K562 (cell line): ENCODE results near the gene OOEP. TPM values are rescaled to one million over a fixed set of nuclear protein-coding genes. Genes with fewer than 3 reads are reported as not detected.

ENCODE experiments used
- FOXA3 ChIP-seq, 2 experiments: fragments of 450-650 bp in 1 of 2; sonication (generic) in 1 of 2; formaldehyde crosslinking; IDR thresholded peaks in 1 of 2; conservative IDR thresholded peaks in 1 of 2; 2 replicates each; pipeline versions ENCODE4 v1.4.0 to v1.8.0; 2020 to 2022; ENCODE audit warnings: mild to moderate bottlenecking in 2 of 2, missing genetic modification reagents in 1 of 2
- KLF6 ChIP-seq: fragments of 250-450 bp; sonication (Bioruptor Pico); IDR thresholded peaks from 2 replicates; pipeline ENCODE4 v1.4.0; 2020; ENCODE audit warnings: mild to moderate bottlenecking, moderate library complexity, borderline replicate concordance
- MAFG ChIP-seq: fragments of 450-650 bp; conservative IDR thresholded peaks from 2 replicates; pipeline ENCODE4 v1.6.1; 2016; ENCODE audit warnings: missing genetic modification characterization, missing compliant biosample characterization
- MIER1 ChIP-seq: fragments of 450-650 bp; IDR thresholded peaks from 2 replicates; pipeline ENCODE4 v1.6.1; 2016; ENCODE audit warnings: antibody characterized with exemption, mild to moderate bottlenecking, low read depth
- NCOA4 ChIP-seq: fragments of 450-650 bp; IDR thresholded peaks from 2 replicates; pipeline ENCODE4 v1.6.1; 2018; ENCODE audit warnings: mild to moderate bottlenecking; ENCODE audit not compliant: partially characterized antibody
- NR1H2 ChIP-seq: sonication (generic); formaldehyde crosslinking; IDR thresholded peaks from 2 replicates; pipeline ENCODE4 v1.4.0; 2020; ENCODE audit warnings: mild to moderate bottlenecking, missing genetic modification reagents
- POLR2AphosphoS5 ChIP-seq: IDR thresholded peaks from 2 replicates; pipeline ENCODE4 v1.6.1; 2011; ENCODE audit warnings: mild to moderate bottlenecking, low read depth, low read length, moderate library complexity; ENCODE audit not compliant: control insufficient read depth, insufficient read depth
- TCF3 ChIP-seq: sonication (generic); formaldehyde crosslinking; IDR thresholded peaks from 2 replicates; pipeline ENCODE4 v1.4.0; 2020; ENCODE audit warnings: mild to moderate bottlenecking, missing genetic modification reagents
- polyA plus RNA-seq, 8 experiments: library from polyadenylated mRNA; depleted of rRNA in 4 of 8; stranded (reverse) in 5 of 8; unstranded in 3 of 8; fragments of >200 nt; fragmentation: Nextera tagmentation in 2 of 8; fragmentation: Illumina TruSeq in 1 of 8; extraction: Ambion mirVana in 2 of 8; extraction: Trizol in 1 of 8; gene quantifications; 2 replicates each; pipeline versions ENCODE4 v1.2.1 to v1.2.3, GENCODE V29; 2011 to 2014; ENCODE audit warnings: inconsistent platforms in 1 of 8, missing spikeins in 1 of 8
- total RNA-seq, 7 experiments: library from RNA; depleted of rRNA in 6 of 7; stranded (reverse); fragments of >200 nt in 6 of 7; fragmentation: Illumina TruSeq in 2 of 7; extraction: Trizol in 2 of 7; gene quantifications; 2 replicates each; pipeline versions ENCODE4 v1.2.1 to v1.2.3, GENCODE V29; 2011 to 2021; ENCODE audit warnings: low replicate concordance in 1 of 7
- TF ChIP-seq, protein P1 (sequence below): fragments of 250-450 bp; sonication (Bioruptor Pico); IDR thresholded peaks from 2 replicates; pipeline ENCODE4 v1.4.0; 2020; ENCODE audit warnings: mild to moderate bottlenecking, moderate library complexity
- TF ChIP-seq, protein P2 (sequence below): fragments of 450-650 bp; IDR thresholded peaks from one replicate; pipeline ENCODE4 v1.6.1; 2018; ENCODE audit warnings: mild to moderate bottlenecking, moderate library complexity; ENCODE audit not compliant: partially characterized antibody
- TF ChIP-seq, protein P3 (sequence below): fragments of 250-450 bp; sonication (Bioruptor Pico); IDR thresholded peaks from 2 replicates; pipeline ENCODE4 v1.9.0; 2021; ENCODE audit warnings: mild to moderate bottlenecking, inconsistent platforms
- TF ChIP-seq, protein P4 (sequence below): sonication (generic); formaldehyde crosslinking; IDR thresholded peaks from 2 replicates; pipeline ENCODE4 v1.8.1; 2022; ENCODE audit warnings: missing genetic modification reagents

Gene OOEP
- total and polyA plus RNA-seq, 9 of the 15 experiments (the other 6 are each of a cell fraction or from before 2014, with no cell fraction given): not detected

DNA sequence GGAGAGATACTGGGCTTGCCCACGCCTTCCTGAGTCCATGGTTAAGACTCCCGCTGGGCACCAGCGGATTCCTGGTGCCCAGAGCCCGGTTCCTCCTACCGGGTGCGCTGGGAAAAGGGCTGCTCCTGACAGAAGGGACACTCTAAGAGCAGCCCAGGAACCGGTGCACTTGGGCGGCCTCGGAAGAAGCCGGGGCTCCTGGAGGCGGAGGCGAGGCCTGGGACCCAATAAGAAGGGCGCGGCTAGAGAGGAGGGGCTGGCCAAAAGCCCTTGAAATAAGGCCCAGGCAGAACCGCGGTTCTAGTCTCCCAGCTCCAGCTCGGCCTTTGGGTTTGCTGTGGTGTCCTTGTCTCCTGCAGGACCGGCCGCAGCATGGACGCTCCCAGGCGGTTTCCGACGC is 7.3 kb downstream of the OOEP start, which contains the start of gene KHDC3L (continued):
- TF ChIP-seq, protein P1, sequence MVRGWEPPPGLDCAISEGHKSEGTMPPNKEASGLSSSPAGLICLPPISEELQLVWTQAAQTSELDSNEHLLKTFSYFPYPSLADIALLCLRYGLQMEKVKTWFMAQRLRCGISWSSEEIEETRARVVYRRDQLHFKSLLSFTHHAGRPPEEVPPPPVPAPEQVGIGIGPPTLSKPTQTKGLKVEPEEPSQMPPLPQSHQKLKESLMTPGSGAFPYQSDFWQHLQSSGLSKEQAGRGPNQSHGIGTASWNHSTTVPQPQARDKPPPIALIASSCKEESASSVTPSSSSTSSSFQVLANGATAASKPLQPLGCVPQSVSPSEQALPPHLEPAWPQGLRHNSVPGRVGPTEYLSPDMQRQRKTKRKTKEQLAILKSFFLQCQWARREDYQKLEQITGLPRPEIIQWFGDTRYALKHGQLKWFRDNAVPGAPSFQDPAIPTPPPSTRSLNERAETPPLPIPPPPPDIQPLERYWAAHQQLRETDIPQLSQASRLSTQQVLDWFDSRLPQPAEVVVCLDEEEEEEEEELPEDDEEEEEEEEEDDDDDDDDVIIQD: no peak
- no peak for TF ChIP-seq FOXA3 (CRISPR knock-in tag; conservative IDR thresholded peaks at IDR 0.05 in 1 of 2, IDR thresholded peaks at IDR 0.05 in 1 of 2)
- TF ChIP-seq MAFG (tag): no peak
- no peak for TF ChIP-seq NR1H2 (CRISPR knock-in tag)
- TF ChIP-seq, protein P2, sequence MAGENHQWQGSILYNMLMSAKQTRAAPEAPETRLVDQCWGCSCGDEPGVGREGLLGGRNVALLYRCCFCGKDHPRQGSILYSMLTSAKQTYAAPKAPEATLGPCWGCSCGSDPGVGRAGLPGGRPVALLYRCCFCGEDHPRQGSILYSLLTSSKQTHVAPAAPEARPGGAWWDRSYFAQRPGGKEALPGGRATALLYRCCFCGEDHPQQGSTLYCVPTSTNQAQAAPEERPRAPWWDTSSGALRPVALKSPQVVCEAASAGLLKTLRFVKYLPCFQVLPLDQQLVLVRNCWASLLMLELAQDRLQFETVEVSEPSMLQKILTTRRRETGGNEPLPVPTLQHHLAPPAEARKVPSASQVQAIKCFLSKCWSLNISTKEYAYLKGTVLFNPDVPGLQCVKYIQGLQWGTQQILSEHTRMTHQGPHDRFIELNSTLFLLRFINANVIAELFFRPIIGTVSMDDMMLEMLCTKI: no peak
- TF ChIP-seq, protein P3, sequence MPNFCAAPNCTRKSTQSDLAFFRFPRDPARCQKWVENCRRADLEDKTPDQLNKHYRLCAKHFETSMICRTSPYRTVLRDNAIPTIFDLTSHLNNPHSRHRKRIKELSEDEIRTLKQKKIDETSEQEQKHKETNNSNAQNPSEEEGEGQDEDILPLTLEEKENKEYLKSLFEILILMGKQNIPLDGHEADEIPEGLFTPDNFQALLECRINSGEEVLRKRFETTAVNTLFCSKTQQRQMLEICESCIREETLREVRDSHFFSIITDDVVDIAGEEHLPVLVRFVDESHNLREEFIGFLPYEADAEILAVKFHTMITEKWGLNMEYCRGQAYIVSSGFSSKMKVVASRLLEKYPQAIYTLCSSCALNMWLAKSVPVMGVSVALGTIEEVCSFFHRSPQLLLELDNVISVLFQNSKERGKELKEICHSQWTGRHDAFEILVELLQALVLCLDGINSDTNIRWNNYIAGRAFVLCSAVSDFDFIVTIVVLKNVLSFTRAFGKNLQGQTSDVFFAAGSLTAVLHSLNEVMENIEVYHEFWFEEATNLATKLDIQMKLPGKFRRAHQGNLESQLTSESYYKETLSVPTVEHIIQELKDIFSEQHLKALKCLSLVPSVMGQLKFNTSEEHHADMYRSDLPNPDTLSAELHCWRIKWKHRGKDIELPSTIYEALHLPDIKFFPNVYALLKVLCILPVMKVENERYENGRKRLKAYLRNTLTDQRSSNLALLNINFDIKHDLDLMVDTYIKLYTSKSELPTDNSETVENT: no peak
- no peak for TF ChIP-seq KLF6 (CRISPR knock-in tag)
- TF ChIP-seq POLR2AphosphoS5: no peak
- no peak for TF ChIP-seq TCF3 (CRISPR knock-in tag)
- no peak for TF ChIP-seq MIER1
- no peak for TF ChIP-seq NCOA4
- TF ChIP-seq, protein P4, sequence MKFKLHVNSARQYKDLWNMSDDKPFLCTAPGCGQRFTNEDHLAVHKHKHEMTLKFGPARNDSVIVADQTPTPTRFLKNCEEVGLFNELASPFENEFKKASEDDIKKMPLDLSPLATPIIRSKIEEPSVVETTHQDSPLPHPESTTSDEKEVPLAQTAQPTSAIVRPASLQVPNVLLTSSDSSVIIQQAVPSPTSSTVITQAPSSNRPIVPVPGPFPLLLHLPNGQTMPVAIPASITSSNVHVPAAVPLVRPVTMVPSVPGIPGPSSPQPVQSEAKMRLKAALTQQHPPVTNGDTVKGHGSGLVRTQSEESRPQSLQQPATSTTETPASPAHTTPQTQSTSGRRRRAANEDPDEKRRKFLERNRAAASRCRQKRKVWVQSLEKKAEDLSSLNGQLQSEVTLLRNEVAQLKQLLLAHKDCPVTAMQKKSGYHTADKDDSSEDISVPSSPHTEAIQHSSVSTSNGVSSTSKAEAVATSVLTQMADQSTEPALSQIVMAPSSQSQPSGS (CRISPR knock-in tag): no peak
